SK-N-SH (cell line): ENCODE results near the gene PPP1R12C. TPM values are rescaled to one million over a fixed set of nuclear protein-coding genes. Genes with fewer than 3 reads are reported as not detected.

Experiments
- ELF1 ChIP-seq: IDR thresholded peaks from 2 replicates; pipeline ENCODE4 v1.4.0; 2012
- FOXJ3 ChIP-seq: sonication (generic); formaldehyde crosslinking; IDR thresholded peaks from 2 replicates; pipeline ENCODE4 v1.5.1; 2020; ENCODE audit warnings: mild to moderate bottlenecking, missing genetic modification reagents
- GATA2 ChIP-seq: sonication (generic); formaldehyde crosslinking; IDR thresholded peaks from 2 replicates; pipeline ENCODE4 v1.5.0; 2020; ENCODE audit warnings: mild to moderate bottlenecking, missing genetic modification reagents
- MEF2A ChIP-seq: IDR thresholded peaks from 2 replicates; pipeline ENCODE4 v1.4.0; 2012; ENCODE audit warnings: low read depth, borderline replicate concordance
- PBX3 ChIP-seq: IDR thresholded peaks from 2 replicates; pipeline ENCODE4; 2012
- RAD21 ChIP-seq: IDR thresholded peaks from 2 replicates; pipeline ENCODE4 v1.6.1; 2012; ENCODE audit warnings: mild to moderate bottlenecking, low read length
- RCOR1 ChIP-seq: fragments of 150-350 bp; IDR thresholded peaks from 2 replicates; pipeline ENCODE4 v1.6.1; 2017; ENCODE audit warnings: antibody characterized with exemption, low read length
- REST ChIP-seq: IDR thresholded peaks from 2 replicates; pipeline ENCODE4 v1.6.1; 2012; ENCODE audit warnings: mild to moderate bottlenecking, low read depth, low read length, moderate library complexity
- RXRA ChIP-seq: IDR thresholded peaks from 2 replicates; pipeline ENCODE4 v1.4.0; 2012; ENCODE audit warnings: low read depth, mild to moderate bottlenecking, borderline replicate concordance
- TAF1 ChIP-seq: IDR thresholded peaks from 2 replicates; pipeline ENCODE4 v1.6.1; 2012; ENCODE audit warnings: low read depth, mild to moderate bottlenecking, low read length, moderate library complexity, borderline replicate concordance
- TEAD4 ChIP-seq: IDR thresholded peaks from 2 replicates; pipeline ENCODE4 v1.4.0; 2012; ENCODE audit warnings: mild to moderate bottlenecking, borderline replicate concordance; ENCODE audit not compliant: insufficient read depth
- USF1 ChIP-seq: IDR thresholded peaks from 2 replicates; pipeline ENCODE4 v1.4.0; 2012; ENCODE audit warnings: low read depth, borderline replicate concordance
- polyA plus RNA-seq, 3 experiments: library from polyadenylated mRNA; depleted of rRNA; stranded (reverse); fragments of >200 nt; gene quantifications; 2 replicates each; pipeline ENCODE4 v1.2.3, GENCODE V29; 2012
- TF ChIP-seq, protein P1 (sequence below): fragments of 150-350 bp; IDR thresholded peaks from 2 replicates; pipeline ENCODE4 v1.6.1; 2017; ENCODE audit warnings: antibody characterized with exemption, low read length, low read depth, borderline replicate concordance
- TF ChIP-seq, protein P2 (sequence below): IDR thresholded peaks from 2 replicates; pipeline ENCODE4 v1.4.0; 2012; ENCODE audit warnings: low read depth

PPP1R12C gene
- polyA plus RNA-seq, 1 of the 3 experiments (the other 2 are of a cell fraction): 83.9 TPM

DNA sequence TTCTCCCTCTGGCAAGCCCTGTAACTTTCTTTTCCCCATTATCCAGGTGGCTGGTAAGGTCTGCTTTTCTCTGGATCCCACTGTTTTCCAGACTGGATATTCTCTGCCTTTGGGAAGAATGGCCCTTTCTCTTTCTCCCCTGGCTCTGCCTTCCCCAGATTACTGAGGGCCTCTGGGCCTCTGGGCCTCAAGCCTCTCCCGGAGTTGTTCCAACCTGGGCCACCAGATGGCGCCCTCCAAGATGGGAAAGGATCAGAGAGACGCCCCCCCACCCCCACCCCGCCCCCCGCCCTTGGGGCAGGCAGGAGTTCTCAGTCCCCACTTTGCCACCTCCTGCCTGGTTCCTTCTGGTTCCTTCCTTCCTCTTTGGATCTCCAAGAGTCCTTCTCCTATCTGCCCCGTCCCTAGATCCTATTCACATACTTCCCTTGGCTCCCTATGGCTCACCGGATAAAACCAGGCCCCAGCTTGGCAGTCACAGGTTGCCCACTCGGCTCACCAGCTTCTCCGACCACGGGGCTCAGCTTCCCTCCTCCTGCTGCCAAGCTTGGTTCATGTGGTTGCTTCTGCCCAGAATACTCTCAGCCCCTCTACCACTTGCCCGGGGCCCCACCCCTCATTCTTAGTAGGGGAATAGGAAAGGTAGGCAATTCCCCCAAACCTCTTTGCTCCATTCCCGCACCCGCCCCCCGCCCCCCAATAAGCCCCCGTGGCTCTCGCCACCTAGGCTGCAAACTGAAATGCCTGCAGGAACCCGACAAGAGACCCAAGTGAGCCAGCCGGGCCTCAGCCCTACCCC lies 28.7 kb downstream of the PPP1R12C start (continued):
- TF ChIP-seq PBX3: no peak
- TF ChIP-seq RCOR1: no peak
- TF ChIP-seq ELF1: no peak
- TF ChIP-seq, protein P1, sequence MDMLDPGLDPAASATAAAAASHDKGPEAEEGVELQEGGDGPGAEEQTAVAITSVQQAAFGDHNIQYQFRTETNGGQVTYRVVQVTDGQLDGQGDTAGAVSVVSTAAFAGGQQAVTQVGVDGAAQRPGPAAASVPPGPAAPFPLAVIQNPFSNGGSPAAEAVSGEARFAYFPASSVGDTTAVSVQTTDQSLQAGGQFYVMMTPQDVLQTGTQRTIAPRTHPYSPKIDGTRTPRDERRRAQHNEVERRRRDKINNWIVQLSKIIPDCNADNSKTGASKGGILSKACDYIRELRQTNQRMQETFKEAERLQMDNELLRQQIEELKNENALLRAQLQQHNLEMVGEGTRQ: no peak
- TF ChIP-seq MEF2A: no peak
- TF ChIP-seq FOXJ3 (CRISPR knock-in tag): no peak
- TF ChIP-seq REST: no peak
- TF ChIP-seq RAD21: peak; percentile 37
- no peak for TF ChIP-seq USF1
- TF ChIP-seq TEAD4: no peak
- no peak for TF ChIP-seq GATA2
- no peak for TF ChIP-seq TAF1
- TF ChIP-seq, protein P2, sequence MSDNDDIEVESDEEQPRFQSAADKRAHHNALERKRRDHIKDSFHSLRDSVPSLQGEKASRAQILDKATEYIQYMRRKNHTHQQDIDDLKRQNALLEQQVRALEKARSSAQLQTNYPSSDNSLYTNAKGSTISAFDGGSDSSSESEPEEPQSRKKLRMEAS: no peak
- TF ChIP-seq RXRA: no peak
